RWPE2 (cell line): ENCODE results near the gene ADM5.

Source experiments
- ATAC-seq: fragments of 200-7000 bp; cut with Tn5 transposase; 3 replicates; pipeline ENCODE4 v1.9.1; 2021; ENCODE audit warnings: low read depth
- DNase-seq: peaks from one replicate; pipeline ENCODE4 v3.0.0-alpha.2; 2020; ENCODE audit warnings: low spot score
- H3K27ac ChIP-seq: fragments of 450-650 bp; 2 replicates; pipeline ENCODE4 v1.5.1; 2017; ENCODE audit warnings: mild to moderate bottlenecking; ENCODE audit not compliant: poor library complexity, severe bottlenecking
- H3K27me3 ChIP-seq: fragments of 250-450 bp; sonication (Bioruptor Pico); 2 replicates; pipeline ENCODE4 v1.5.1; 2021; ENCODE audit warnings: mild to moderate bottlenecking, moderate library complexity; ENCODE audit not compliant: insufficient read depth, poor library complexity, severe bottlenecking
- H3K36me3 ChIP-seq: fragments of 250-450 bp; sonication (Bioruptor Pico); 2 replicates; pipeline ENCODE4 v1.5.1; 2020; ENCODE audit warnings: low read depth, mild to moderate bottlenecking, moderate library complexity
- H3K4me1 ChIP-seq: fragments of 250-450 bp; sonication (Bioruptor Pico); 2 replicates; pipeline ENCODE4 v1.5.1; 2021; ENCODE audit warnings: mild to moderate bottlenecking, moderate library complexity; ENCODE audit not compliant: insufficient read depth, poor library complexity, severe bottlenecking
- H3K4me3 ChIP-seq: fragments of 250-450 bp; sonication (Bioruptor Pico); 2 replicates; pipeline ENCODE4 v1.5.1; 2021; ENCODE audit warnings: mild to moderate bottlenecking, moderate library complexity; ENCODE audit not compliant: severe bottlenecking
- H3K9me3 ChIP-seq: fragments of 250-450 bp; sonication (Bioruptor Pico); 2 replicates; pipeline ENCODE4 v1.5.1; 2021; ENCODE audit warnings: mild to moderate bottlenecking, moderate library complexity; ENCODE audit not compliant: severe bottlenecking
- TF ChIP-seq, protein P1 (sequence below): fragments of 450-650 bp; IDR thresholded peaks from one replicate; pipeline ENCODE4 v1.5.1; 2017; ENCODE audit warnings: mild to moderate bottlenecking, moderate library complexity; ENCODE audit not compliant: poor library complexity, severe bottlenecking

Gene ADM5

GRCh38 chr19:49727217-49728030, 38.0 kb downstream of the ADM5 start:
- Histone ChIP-seq H3K27me3 (no peaks in the 10 kb centered on the region), H3K4me1 (peaks cover 3% of the 10 kb centered on the region), H3K27ac (no peak overlapping the region), H3K36me3 (no peaks in the 10 kb centered on the region), H3K4me3 (no peak overlapping the region), H3K9me3 (no peaks in the 10 kb centered on the region)
- no peak for DNase-seq
- TF ChIP-seq, protein P1, sequence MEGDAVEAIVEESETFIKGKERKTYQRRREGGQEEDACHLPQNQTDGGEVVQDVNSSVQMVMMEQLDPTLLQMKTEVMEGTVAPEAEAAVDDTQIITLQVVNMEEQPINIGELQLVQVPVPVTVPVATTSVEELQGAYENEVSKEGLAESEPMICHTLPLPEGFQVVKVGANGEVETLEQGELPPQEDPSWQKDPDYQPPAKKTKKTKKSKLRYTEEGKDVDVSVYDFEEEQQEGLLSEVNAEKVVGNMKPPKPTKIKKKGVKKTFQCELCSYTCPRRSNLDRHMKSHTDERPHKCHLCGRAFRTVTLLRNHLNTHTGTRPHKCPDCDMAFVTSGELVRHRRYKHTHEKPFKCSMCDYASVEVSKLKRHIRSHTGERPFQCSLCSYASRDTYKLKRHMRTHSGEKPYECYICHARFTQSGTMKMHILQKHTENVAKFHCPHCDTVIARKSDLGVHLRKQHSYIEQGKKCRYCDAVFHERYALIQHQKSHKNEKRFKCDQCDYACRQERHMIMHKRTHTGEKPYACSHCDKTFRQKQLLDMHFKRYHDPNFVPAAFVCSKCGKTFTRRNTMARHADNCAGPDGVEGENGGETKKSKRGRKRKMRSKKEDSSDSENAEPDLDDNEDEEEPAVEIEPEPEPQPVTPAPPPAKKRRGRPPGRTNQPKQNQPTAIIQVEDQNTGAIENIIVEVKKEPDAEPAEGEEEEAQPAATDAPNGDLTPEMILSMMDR, result no peak
- ATAC-seq, result no peak

DNA sequence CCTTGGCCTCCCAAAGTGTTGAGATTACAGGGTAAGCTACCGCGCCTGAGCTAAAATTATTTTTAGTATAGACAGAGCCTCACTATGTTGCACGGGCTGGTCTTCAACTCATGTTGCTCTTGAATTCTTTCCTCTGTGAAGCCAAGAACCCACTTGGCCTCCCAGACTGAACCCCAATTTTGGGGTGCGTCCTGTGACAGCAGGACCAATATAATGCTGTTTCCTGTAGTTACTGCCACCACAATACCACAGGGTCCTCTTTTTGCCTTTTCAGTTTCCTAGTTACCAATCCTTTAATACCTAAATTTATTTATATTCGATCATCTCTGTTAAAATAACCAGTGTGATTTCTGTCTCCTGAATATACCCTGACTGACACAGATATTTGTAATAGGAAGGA, 40.8 kb downstream of the ADM5 start:
- H3K9me3 ChIP-seq, result no peaks in the 10 kb centered on the region
- ATAC-seq, result no peak
- TF ChIP-seq, protein P1, result no peak
- no peaks in the 10 kb centered on the region for H3K27me3 ChIP-seq
- no peaks in the 10 kb centered on the region for H3K4me1 ChIP-seq
- no peak overlapping the region for H3K4me3 ChIP-seq
- H3K27ac ChIP-seq, result no peak overlapping the region
- H3K36me3 ChIP-seq, result no peaks in the 10 kb centered on the region
- no peak for DNase-seq

DNA sequence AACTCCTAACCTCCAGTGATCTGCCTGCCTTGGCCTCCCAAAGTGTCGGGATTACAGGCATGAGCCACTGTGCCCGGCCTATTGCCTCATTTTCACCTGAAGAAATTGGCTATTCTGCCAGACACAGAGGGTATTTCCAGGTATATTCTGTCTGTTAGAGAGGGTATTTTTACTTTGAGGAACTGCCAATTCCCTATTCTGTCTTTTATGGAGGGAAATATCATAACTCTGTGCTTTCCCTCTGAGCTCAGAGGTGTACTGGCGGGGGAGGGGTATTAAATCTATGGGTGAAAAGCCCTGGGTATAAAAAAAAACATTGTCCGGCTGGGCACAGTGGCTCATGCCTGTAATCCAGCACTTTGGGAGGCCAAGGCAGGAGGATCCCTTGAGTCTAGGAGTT, 48.9 kb downstream of the ADM5 start:
- DNase-seq (no peak), ATAC-seq (no peak)
- Histone ChIP-seq H3K9me3 (no peaks in the 10 kb centered on the region), H3K36me3 (no peaks in the 10 kb centered on the region), H3K4me3 (no peak overlapping the region), H3K27me3 (no peaks in the 10 kb centered on the region), H3K27ac (no peak overlapping the region), H3K4me1 (no peaks in the 10 kb centered on the region)
- TF ChIP-seq, protein P1, result no peak

DNA sequence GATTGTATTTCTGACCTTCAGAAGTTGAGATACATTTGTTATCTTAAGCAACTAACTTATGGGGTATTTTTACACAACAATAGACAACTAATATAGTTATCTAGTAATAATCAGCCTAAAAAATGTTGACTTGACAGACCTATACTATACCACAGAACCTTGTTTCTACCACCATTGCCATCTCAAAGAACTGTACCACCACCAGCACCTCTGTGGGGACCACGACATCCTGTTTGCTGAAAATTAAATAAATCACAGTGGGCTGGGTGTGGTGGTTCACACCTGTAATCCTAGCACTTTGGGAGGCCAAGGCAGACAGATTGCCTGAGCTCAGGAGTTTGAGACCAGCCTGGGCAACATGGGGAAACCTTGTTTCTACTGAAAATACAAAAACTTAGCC, 49.7 kb downstream of the ADM5 start:
- TF ChIP-seq, protein P1, result no peak
- ATAC-seq (no peak), DNase-seq (no peak)
- H3K4me1 ChIP-seq, result no peaks in the 10 kb centered on the region
- no peak overlapping the region for H3K4me3 ChIP-seq
- H3K36me3 ChIP-seq, result no peaks in the 10 kb centered on the region
- H3K27ac ChIP-seq, result no peak overlapping the region
- no peaks in the 10 kb centered on the region for H3K9me3 ChIP-seq
- H3K27me3 ChIP-seq, result no peaks in the 10 kb centered on the region

- Histone ChIP-seq H3K4me3 (no peak overlapping the region), H3K27me3 (no peaks in the 10 kb centered on the region), H3K36me3 (no peaks in the 10 kb centered on the region), H3K9me3 (no peaks in the 10 kb centered on the region), H3K4me1 (no peaks in the 10 kb centered on the region), H3K27ac (no peak overlapping the region)
- TF ChIP-seq, protein P1, result no peak
- DNase-seq (no peak), ATAC-seq (no peak)
Measured at GRCh38 chr19:49739933-49740332, 50.5 kb downstream of the ADM5 start.
